H1 (cell line): ENCODE measurements around the gene AOPEP. TPM values are rescaled to one million over a fixed set of nuclear protein-coding genes. Genes with fewer than 3 reads are reported as not detected.

ENCODE experiments used
- CTCF ChIA-PET: fragments of 300-600 bp; sonication (Branson Sonifier 250); formaldehyde crosslinking; loops from one replicate; lab custom pipeline; 2021; ENCODE audit not compliant: partially characterized antibody; lab: Charles Lee
- POLR2A ChIA-PET: fragments of 300-600 bp; sonication (Branson Sonifier 250); formaldehyde crosslinking; loops from one replicate; lab custom pipeline; 2021; ENCODE audit warnings: inconsistent platforms; ENCODE audit not compliant: partially characterized antibody; lab: Charles Lee
- DNase-seq, 2 experiments: peaks; one replicate each; pipeline versions ENCODE4 v3.0.0 to v3.0.0-alpha.2; 2010 to 2022; ENCODE audit warnings: low spot score in 2 of 2, low read depth in 1 of 2, mixed read lengths in 1 of 2
- FAIRE-seq: peaks from 2 replicates; lab custom pipeline; 2011; peaks lifted over from hg19 to GRCh38; lab: Jason Lieb, UNC
- H2AFZ ChIP-seq: 2 replicates; pipeline ENCODE4 v1.8.1; 2012; ENCODE audit warnings: low read length, inconsistent platforms
- H2AK5ac ChIP-seq: 2 replicates; pipeline ENCODE4 v1.6.1; 2013; ENCODE audit warnings: low read depth, low read length
- H2BK120ac ChIP-seq: replicated peaks from 2 replicates; pipeline ENCODE3; 2013; ENCODE audit warnings: low read depth, low read length, inconsistent platforms
- H2BK12ac ChIP-seq: 2 replicates; pipeline ENCODE4 v1.6.1; 2013; ENCODE audit warnings: low read depth, low read length
- H2BK15ac ChIP-seq: 2 replicates; pipeline ENCODE4 v1.6.1; 2013; ENCODE audit warnings: low read length
- H2BK20ac ChIP-seq: 2 replicates; pipeline ENCODE4 v1.6.1; 2013; ENCODE audit warnings: low read length
- H2BK5ac ChIP-seq: 2 replicates; pipeline ENCODE4 v1.6.1; 2013; ENCODE audit warnings: low read depth, low read length
- H3K14ac ChIP-seq: 2 replicates; pipeline ENCODE4 v1.6.1; 2013; ENCODE audit warnings: inconsistent platforms; ENCODE audit not compliant: insufficient read length
- H3K18ac ChIP-seq: 2 replicates; pipeline ENCODE4 v1.6.1; 2013; ENCODE audit warnings: low read length; ENCODE audit errors: extremely low read depth
- H3K23ac ChIP-seq: 2 replicates; pipeline ENCODE4 v1.6.1; 2013; ENCODE audit warnings: inconsistent platforms; ENCODE audit not compliant: insufficient read length
- H3K23me2 ChIP-seq: 2 replicates; pipeline ENCODE4 v1.6.1; 2013; ENCODE audit warnings: low read depth, low read length
- H3K27ac ChIP-seq: 2 replicates; pipeline ENCODE4 v1.6.1; 2011; ENCODE audit warnings: low read depth, low read length, inconsistent platforms
- H3K27me3 ChIP-seq, 4 experiments: replicated peaks in 1 of 4; 1 replicate in 1 of 4; 2 replicates in 3 of 4; pipeline versions ENCODE4 v1.6.1 to v1.8.1; 2011 to 2013; ENCODE audit warnings: low read length in 3 of 4, mild to moderate bottlenecking in 3 of 4, inconsistent platforms in 2 of 4, mixed read lengths in 2 of 4, moderate library complexity in 1 of 4; ENCODE audit not compliant: control insufficient read depth in 3 of 4, insufficient read depth in 3 of 4; ENCODE audit errors: extremely low read depth in 1 of 4
- H3K36me3 ChIP-seq, 4 experiments: 2 replicates each; pipeline versions ENCODE4 v1.6.1 to v1.8.1; 2011 to 2013; ENCODE audit warnings: mild to moderate bottlenecking in 4 of 4, low read length in 3 of 4, moderate library complexity in 2 of 4, control low read depth in 1 of 4, inconsistent platforms in 1 of 4; ENCODE audit not compliant: insufficient read depth in 4 of 4, control insufficient read depth in 2 of 4
- H3K4ac ChIP-seq: replicated peaks from 2 replicates; pipeline ENCODE3; 2013; ENCODE audit warnings: low read length, low read depth, mixed read lengths, inconsistent platforms; ENCODE audit not compliant: insufficient read length
- H3K4me1 ChIP-seq, 4 experiments: replicated peaks in 1 of 4; 1 replicate in 1 of 4; 2 replicates in 3 of 4; pipeline versions ENCODE4 v1.6.1 to v1.8.1; 2011 to 2013; ENCODE audit warnings: low read length in 3 of 4, inconsistent platforms in 2 of 4, mixed read lengths in 1 of 4; ENCODE audit not compliant: insufficient read depth in 4 of 4, control insufficient read depth in 3 of 4
- H3K4me2 ChIP-seq, 2 experiments: 2 replicates each; pipeline versions ENCODE4 v1.6.1 to v1.8.1; 2011 to 2013; ENCODE audit warnings: low read depth in 2 of 2, low read length in 2 of 2, control low read depth in 1 of 2, inconsistent platforms in 1 of 2, mild to moderate bottlenecking in 1 of 2; ENCODE audit not compliant: insufficient read depth in 1 of 2
- H3K4me3 ChIP-seq, 4 experiments: fragments of 200-600, 300-600 bp in 1 of 4; sonication (generic), shearing (Covaris generic), sonication (Bioruptor Twin) in 1 of 4; 2 replicates each; pipeline versions ENCODE4 v1.5.1 to v1.8.1; 2011 to 2016; ENCODE audit warnings: low read length in 4 of 4, low read depth in 3 of 4, control low read depth in 2 of 4, inconsistent platforms in 2 of 4, mild to moderate bottlenecking in 2 of 4, mixed read lengths in 1 of 4, moderate library complexity in 1 of 4; ENCODE audit not compliant: insufficient read depth in 2 of 4; ENCODE audit errors: extremely low read depth in 1 of 4
- H3K56ac ChIP-seq: replicated peaks from 2 replicates; pipeline ENCODE3; 2013; ENCODE audit warnings: low read depth, mild to moderate bottlenecking, mixed read lengths, low read length, inconsistent platforms; ENCODE audit not compliant: insufficient read length
- H3K79me1 ChIP-seq: 2 replicates; pipeline ENCODE4 v1.6.1; 2013; ENCODE audit warnings: low read depth, low read length, control low read depth
- H3K79me2 ChIP-seq, 2 experiments: 2 replicates each; pipeline versions ENCODE4 v1.6.1 to v1.8.1; 2012 to 2013; ENCODE audit warnings: low read length in 2 of 2, mild to moderate bottlenecking in 2 of 2, inconsistent platforms in 1 of 2; ENCODE audit not compliant: insufficient read depth in 2 of 2, control insufficient read depth in 1 of 2
- H3K9ac ChIP-seq, 4 experiments: replicated peaks in 1 of 4; 1 replicate in 1 of 4; 2 replicates in 3 of 4; pipeline versions ENCODE4 v1.6.1 to v1.8.1; 2011 to 2013; ENCODE audit warnings: low read depth in 3 of 4, low read length in 3 of 4, control low read depth in 2 of 4, mild to moderate bottlenecking in 2 of 4, moderate library complexity in 2 of 4, inconsistent platforms in 1 of 4; ENCODE audit errors: extremely low read depth in 1 of 4
- H3K9me3 ChIP-seq, 2 experiments: 2 replicates each; pipeline versions ENCODE4 v1.6.1 to v1.8.1; 2012 to 2013; ENCODE audit warnings: mild to moderate bottlenecking in 2 of 2, moderate library complexity in 2 of 2, control low read depth in 1 of 2, inconsistent platforms in 1 of 2, low read depth in 1 of 2, low read length in 1 of 2, mixed read lengths in 1 of 2; ENCODE audit not compliant: insufficient read depth in 2 of 2
- H4K20me1 ChIP-seq, 2 experiments: replicated peaks in 1 of 2; 2 replicates each; pipeline versions ENCODE3 to v1.8.1; 2011 to 2013; ENCODE audit warnings: inconsistent platforms in 2 of 2, low read length in 2 of 2, mild to moderate bottlenecking in 1 of 2; ENCODE audit not compliant: insufficient read depth in 2 of 2, control insufficient read depth in 1 of 2
- H4K5ac ChIP-seq: 2 replicates; pipeline ENCODE4 v1.6.1; 2013; ENCODE audit warnings: low read length, low read depth, mixed read lengths, inconsistent platforms; ENCODE audit not compliant: insufficient read length
- H4K8ac ChIP-seq: 2 replicates; pipeline ENCODE4 v1.8.0; 2013; ENCODE audit warnings: mild to moderate bottlenecking, moderate library complexity, low read length, inconsistent platforms; ENCODE audit not compliant: insufficient read depth; ENCODE audit errors: extremely low read depth
- H4K91ac ChIP-seq: replicated peaks from 2 replicates; pipeline ENCODE3; 2013; ENCODE audit warnings: low read length, mixed read lengths, inconsistent platforms; ENCODE audit not compliant: insufficient read length
- KDM4A ChIP-seq: IDR thresholded peaks from one replicate; pipeline ENCODE4 v1.7.1; 2012; ENCODE audit warnings: low read depth, mild to moderate bottlenecking, moderate library complexity, low read length, inconsistent platforms; ENCODE audit not compliant: severe bottlenecking
- SIX5 ChIP-seq: IDR thresholded peaks from 2 replicates; pipeline ENCODE4 v1.6.1; 2011; ENCODE audit warnings: mild to moderate bottlenecking, low read depth, low read length
- WGBS, 2 experiments: shearing (Covaris generic) in 1 of 2; methylation state at CpG; one replicate each; pipeline versions ENCODE4 v1.1.6 to v1.1.7; 2013 to 2015; ENCODE audit warnings: low lambda C conversion rate in 2 of 2, mixed read lengths in 2 of 2, inconsistent platforms in 1 of 2, low coverage in 1 of 2, missing lambda C conversion rate in 1 of 2; ENCODE audit not compliant: insufficient replicate concordance in 2 of 2, insufficient coverage in 1 of 2, insufficient read length in 1 of 2; ENCODE audit errors: extremely low coverage in 1 of 2, missing lambda C conversion rate in 1 of 2; 5-methylcytosine and 5-hydroxymethylcytosine counted together
- polyA plus RNA-seq, 7 experiments: library from polyadenylated mRNA; depleted of rRNA in 3 of 7; stranded (reverse) in 5 of 7; unstranded in 2 of 7; fragments of >200 nt in 5 of 7; fragments of 200-250 nt in 2 of 7; gene quantifications; 1 replicate in 5 of 7; 2 replicates in 1 of 7; 4 replicates in 1 of 7; pipeline versions ENCODE4 v1.2.1 to v1.2.3, GENCODE V29; 2011 to 2013; ENCODE audit warnings: missing spikeins in 2 of 7, mixed read lengths in 2 of 7
- total RNA-seq: library from RNA; stranded (reverse); fragmentation: NEBNext Ultra II Directional; extraction: Animal tissue kit (Norgen Biotek cat#: 25700); gene quantifications from 2 replicates; pipeline ENCODE4 v1.2.1, GENCODE V29; 2021

AOPEP gene
- total and polyA plus RNA-seq, 2 of the 8 experiments (the other 6 are each of a cell fraction or from before 2014, with no cell fraction given) = 6.1 to 14.3 TPM

DNA sequence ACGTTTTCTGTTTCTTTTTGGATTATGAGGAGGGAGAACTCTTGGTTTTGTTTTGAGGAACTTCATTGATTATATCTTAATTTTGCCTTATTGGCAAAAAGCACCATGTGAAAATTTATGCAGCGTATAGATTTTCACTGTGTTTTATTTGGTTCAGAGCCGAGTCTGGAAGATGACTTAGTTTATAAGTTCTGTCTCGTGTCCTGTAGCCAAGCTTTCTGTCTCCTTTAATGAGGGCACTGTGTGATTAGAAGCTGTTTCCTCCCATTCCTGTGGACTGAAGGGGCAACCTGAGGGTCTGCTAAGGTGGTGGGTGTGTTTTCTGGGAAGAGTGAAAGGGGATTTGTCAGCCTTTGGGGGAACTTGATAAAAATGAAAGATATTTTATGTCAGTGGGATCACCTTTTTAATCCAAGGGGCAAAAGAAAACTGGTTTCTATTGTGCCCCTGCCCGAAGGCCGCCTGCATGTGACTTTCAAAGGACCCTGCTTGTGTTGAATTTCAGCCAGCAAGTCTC lies 328.9 kb downstream of the AOPEP start:
- Histone ChIP-seq H4K8ac (no peak overlapping the region), H3K79me1 (no peaks in the 10 kb centered on the region), H3K23me2 (no peaks in the 10 kb centered on the region), H3K56ac (no peak overlapping the region), H3K9me3 (no peaks in the 10 kb centered on the region), H2BK5ac (no peak overlapping the region), H3K27ac (no peak overlapping the region), H2BK120ac (no peak overlapping the region), H3K79me2 (no peaks in the 10 kb centered on the region), H3K14ac (no peak overlapping the region), H2AFZ (no peak overlapping the region), H2BK15ac (no peak overlapping the region), H2BK20ac (no peak overlapping the region), H3K4me1 (peaks cover 3 to 7% (median 4%) of the 10 kb centered on the region in 4 experiments; a peak in 4 of 7 replicates), H2AK5ac (no peak overlapping the region), H3K36me3 (no peaks in the 10 kb centered on the region), H3K23ac (no peak overlapping the region), H3K4me3 (no peak overlapping the region), H3K4me2 (no peak overlapping the region), H3K27me3 (no peaks in the 10 kb centered on the region; a peak in 1 of 7 replicates), H4K5ac (no peak overlapping the region), H2BK12ac (no peak overlapping the region), H3K4ac (no peak overlapping the region), H4K91ac (no peak overlapping the region), H4K20me1 (no peaks in the 10 kb centered on the region), H3K9ac (no peak overlapping the region), H3K18ac (no peak overlapping the region)
- FAIRE-seq = no peak
- ChIA-PET CTCF (no interaction called here), POLR2A (no interaction called here)
- DNase-seq = no peak
- 82% methylated on average over 6 of the region's 6 CpGs; no CpG with 5 or more reads in 1 of the 2 experiments for WGBS, 2 experiments
- TF ChIP-seq KDM4A (no peak), SIX5 (no peak)
